Measurements from ENCODE around the gene MBD2. TPM values are rescaled to one million over a fixed set of nuclear protein-coding genes. Genes with fewer than 3 reads are reported as not detected.
"Not testable (repeated sequence)": the region's sequence is repeated elsewhere in the genome, so short reads cannot be mapped to it uniquely, and the experiment has no call there.

MBD2 gene
- total RNA-seq = 26.7 and 34.4 TPM in 2 replicates

- DNase-seq = peak; percentile 97
Observed at GRCh38 chr18:54224379-54225014, at the start of gene MBD2. Gene MBD2, minus strand, starts transcription at chr18:54224669. Its CDS starts 110 bp downstream, at chr18:54224559.

GRCh38 chr18:54269893-54270844, 45.7 kb upstream of the MBD2 start:
- DNase-seq = peak; percentile 62

- no peak for DNase-seq
Observed at GRCh38 chr18:54268751-54269150, 44.3 kb upstream of the MBD2 start.

GRCh38 chr18:54267701-54268100, 43.2 kb upstream of the MBD2 start:
- DNase-seq = no peak

- DNase-seq = no peak
Observed at GRCh38 chr18:54263904-54264336, 39.5 kb upstream of the MBD2 start.

GRCh38 chr18:54261894-54262293, 37.4 kb upstream of the MBD2 start:
- DNase-seq = no peak

- no peak for DNase-seq
Observed at GRCh38 chr18:54260396-54261072, 36.1 kb upstream of the MBD2 start.

GRCh38 chr18:54257818-54258217, 33.3 kb upstream of the MBD2 start:
- not testable (repeated sequence) for DNase-seq

- no peak for DNase-seq
Observed at GRCh38 chr18:54257015-54257414, 32.5 kb upstream of the MBD2 start.

GRCh38 chr18:54255141-54255540, 30.7 kb upstream of the MBD2 start:
- DNase-seq = no peak

GRCh38 chr18:54254265-54254758, 29.8 kb upstream of the MBD2 start:
- no peak for DNase-seq

GRCh38 chr18:54251606-54252390, 27.3 kb upstream of the MBD2 start:
- peak; percentile 24 for DNase-seq

- DNase-seq = peak; percentile 57
Observed at GRCh38 chr18:54250846-54251261, 26.4 kb upstream of the MBD2 start.

GRCh38 chr18:54247511-54248175, 23.2 kb upstream of the MBD2 start:
- no peak for DNase-seq

- DNase-seq = no peak
Observed at GRCh38 chr18:54242327-54242726, 17.9 kb upstream of the MBD2 start.

- DNase-seq = no peak
Observed at GRCh38 chr18:54241483-54241882, 17.0 kb upstream of the MBD2 start.

GRCh38 chr18:54240629-54241107, 16.2 kb upstream of the MBD2 start:
- DNase-seq = no peak

GRCh38 chr18:54239601-54240000, 15.1 kb upstream of the MBD2 start:
- DNase-seq = peak; percentile 16

GRCh38 chr18:54239091-54239490, 14.6 kb upstream of the MBD2 start:
- peak; percentile 13 for DNase-seq

GRCh38 chr18:54238173-54238936, 13.9 kb upstream of the MBD2 start:
- peak; percentile 22 for DNase-seq

- DNase-seq = peak; percentile 38
Observed at GRCh38 chr18:54235871-54236270, 11.4 kb upstream of the MBD2 start.
